Globus pallidus (tissue), 1 donor: ENCODE data around the gene ANO7.

Experiments
- DNase-seq: peaks from one replicate; pipeline ENCODE4 v3.0.0-alpha.2; 2015; ENCODE audit warnings: low spot score

ANO7 gene

DNA sequence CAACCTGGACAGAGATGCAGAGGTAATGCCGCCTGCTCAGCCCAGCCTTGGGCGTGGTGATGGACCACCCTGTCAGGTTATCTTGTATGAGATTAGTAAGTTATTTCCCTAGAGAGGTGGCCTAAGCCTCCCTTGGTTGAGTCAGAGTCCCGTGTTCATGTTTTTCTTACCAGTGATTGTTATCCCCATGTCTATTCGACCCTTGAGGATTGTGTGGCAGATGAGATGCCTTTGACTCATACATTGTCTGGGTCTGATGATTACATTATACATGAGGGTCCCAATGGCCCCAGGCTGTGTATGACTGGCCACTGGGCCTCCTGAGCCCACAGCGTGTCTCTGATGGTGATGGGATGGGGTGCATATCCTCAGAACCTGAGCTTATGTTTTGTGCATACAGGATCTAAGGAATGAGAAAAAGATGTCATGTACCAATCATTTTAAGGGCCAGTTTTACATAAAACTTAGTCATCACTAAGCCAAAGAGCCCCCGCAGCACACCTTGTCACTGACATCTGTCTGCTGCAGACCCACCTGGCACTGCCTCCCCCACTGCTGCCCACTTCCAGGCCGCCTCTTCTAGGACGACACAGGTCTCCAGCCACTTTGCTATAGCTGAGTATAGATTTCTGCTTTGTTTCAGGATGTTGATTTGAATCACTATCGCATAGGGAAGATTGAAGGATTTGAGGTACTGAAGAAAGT lies 30.5 kb upstream of the ANO7 start:
- DNase-seq: no peak

DNA sequence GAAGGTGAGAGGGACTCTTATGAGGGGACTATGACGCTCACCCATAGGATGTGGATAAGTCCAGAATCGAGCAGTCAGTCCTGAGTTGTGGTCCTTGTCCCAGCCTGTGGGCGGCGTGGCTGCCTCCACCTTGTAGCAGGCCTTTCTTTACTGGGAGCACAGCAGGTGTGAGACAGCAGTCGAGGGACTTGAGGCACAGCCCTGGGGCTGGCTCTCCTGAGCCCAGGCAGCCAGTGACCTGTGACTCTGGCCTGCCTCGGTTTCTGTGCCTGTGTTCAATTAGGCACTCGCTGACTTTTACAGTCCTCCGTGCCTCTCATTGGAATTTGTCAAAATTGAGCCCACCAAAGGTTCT lies 30.0 kb upstream of the ANO7 start:
- no peak for DNase-seq

DNA sequence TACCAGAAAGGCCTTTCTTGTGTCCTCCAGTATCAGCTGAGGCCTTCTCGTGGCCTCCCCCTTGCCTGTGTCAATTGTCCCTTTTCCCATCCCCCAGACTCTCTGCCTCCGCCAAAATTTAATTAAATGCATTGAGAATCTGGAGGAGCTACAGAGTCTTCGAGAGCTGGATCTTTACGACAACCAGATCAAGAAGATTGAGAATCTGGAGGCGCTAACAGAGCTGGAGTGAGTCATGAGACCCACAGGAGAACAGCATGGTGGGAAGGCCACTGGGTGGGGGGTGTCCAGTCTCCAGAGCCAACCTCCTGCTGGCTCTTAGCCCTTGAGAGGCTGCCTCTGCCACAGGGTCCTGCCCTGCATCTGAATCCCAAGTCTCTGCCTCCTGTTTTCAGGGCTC lies 29.4 kb upstream of the ANO7 start:
- no peak for DNase-seq

DNA sequence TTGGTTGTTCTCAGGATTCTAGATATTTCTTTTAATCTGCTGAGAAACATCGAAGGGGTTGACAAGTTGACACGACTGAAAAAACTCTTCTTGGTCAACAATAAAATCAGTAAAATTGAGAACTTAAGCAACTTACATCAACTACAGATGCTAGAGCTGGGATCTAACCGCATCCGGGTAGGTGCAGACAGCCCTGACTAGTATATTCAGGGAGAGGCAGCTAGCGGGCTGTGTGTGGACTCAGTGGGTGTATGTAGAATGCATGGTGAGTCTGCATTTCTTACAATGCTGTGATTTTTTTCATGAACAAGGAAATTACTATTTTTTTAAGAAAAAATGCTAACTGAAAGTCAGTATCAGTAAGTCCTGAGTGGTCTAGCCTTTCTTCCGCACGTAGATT lies 28.2 kb upstream of the ANO7 start:
- no peak for DNase-seq

DNA sequence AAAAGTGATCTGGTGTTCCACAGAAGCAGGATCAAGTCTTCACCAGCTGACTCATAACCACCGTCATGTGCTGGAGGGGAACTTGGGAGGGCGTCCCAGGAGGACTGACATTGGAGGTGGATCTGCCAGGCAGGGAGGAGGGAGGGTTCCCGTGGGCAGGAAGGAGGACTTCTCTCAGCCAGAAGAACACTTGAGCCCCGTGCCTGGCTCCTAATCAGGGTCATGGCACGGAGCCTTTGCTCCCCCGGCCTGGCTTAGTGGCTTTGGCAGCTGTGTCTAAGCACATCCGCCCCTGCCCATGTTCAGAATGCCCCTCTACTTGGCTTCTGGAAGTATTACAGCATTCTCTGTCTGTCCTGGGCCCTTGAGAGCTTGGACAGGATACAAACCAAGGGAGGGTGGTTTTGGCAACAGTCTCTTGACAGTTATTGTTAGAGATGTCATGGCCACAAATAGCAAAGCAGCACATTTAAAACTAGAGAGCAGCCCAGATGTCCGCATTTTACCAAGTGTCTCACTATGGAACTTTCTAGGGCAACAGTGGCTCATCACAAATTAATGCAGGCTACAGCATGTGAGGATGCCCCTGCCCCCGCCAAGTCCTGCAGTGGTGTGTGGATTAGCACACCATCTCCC lies 26.7 kb upstream of the ANO7 start:
- DNase-seq: peak; percentile 63

DNA sequence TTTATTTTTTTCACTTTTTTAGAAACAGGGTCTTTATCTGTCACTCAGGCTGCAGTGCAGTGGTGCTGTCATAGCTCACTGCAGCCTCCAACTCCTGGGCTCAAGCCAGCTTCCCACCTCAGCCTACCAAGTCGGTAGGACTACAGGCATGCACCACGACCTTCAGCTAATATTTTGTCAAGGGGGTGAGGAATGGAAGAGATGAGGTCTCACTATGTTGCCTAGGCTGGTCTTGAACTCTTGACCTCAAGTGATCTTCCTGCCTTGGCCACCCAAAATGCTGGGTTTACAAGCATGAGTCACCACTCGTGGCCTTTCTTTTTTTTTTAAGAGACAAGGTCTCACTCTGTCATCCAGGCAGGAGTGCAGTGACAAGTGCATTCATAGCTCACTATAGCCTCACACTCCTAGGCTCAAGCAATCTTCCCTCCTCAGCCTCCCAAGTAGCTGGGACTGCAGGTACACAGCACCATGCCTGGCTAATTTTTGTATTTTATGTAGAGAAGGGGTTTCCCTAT lies 24.8 kb upstream of the ANO7 start:
- DNase-seq: no peak

DNA sequence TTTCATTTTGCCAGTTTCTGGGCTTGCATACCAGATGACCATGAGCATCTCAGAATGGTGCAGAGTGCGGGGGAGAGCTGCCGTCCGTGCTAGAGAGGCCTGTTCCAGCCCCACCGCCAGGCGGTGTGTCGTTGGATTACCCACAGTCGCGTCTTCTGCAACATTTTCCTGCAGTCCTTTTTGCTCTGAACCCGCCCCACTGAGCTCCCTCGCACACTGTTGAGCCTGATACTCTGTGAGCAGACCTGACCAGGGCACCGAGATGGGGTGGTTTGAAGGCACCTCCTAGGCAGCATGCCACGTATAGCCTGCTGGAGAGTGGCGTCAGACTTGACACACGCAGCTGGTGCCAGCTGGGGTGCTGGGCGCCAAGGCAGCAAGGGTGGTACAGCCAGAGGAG lies 20.1 kb upstream of the ANO7 start:
- DNase-seq: no peak

DNA sequence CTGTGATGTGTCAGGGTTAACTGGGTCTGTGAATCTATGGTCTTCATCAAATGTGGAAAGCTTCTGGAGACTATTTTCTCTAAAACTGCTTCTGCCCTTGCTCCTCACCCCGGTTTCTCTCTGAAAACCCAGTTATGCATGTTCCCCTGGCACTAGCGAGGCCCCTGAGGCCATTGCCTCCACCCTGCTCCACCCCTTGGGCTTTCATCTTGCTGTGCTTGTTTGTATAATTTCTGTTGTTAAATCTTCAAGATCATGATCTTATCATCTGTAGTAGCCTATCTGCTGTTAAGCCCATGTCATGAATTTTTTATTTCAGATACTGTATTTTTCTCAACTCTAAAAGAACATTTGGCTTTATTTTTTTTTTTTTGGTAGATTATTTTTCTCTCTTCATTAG lies 14.9 kb upstream of the ANO7 start:
- DNase-seq: no peak

DNA sequence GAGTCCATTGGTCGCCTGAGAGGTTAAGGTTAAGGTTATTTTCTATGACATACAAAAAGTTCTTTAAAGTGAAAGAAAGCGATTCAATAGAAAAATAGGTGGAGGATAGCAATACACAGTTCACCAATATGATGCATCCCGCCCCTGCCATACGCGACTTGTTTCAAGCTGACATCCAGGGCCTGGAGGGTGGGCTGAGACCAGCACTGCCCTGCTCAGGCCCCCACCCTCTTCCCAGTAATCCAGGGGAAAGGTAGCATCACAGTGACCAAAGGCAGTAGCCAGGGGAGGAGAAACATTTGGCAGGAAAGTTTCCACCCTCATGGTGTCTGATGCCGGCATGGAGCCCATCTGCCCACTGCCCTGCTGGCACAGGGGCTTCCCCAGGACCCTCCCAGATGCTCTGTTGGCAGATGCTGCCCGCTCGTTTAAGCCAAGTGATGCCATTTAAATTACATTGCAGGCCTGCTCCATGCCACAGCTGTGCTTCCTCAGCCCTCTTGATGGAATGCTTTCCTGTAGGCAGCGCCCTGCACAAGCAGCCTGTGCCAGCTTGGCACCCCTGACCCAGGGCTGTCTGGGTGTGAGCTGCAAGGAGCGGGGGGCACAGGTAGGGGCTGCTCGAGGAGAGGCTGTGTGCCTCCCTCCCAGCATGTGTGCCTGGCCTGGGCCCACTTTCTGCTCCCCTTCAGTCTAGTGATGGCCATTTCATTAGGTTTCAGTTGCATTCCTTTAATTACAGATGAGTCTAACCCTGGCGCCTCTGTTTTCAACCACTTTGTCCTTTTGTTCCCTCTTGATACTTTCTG lies 10.7 kb upstream of the ANO7 start:
- no peak for DNase-seq

DNA sequence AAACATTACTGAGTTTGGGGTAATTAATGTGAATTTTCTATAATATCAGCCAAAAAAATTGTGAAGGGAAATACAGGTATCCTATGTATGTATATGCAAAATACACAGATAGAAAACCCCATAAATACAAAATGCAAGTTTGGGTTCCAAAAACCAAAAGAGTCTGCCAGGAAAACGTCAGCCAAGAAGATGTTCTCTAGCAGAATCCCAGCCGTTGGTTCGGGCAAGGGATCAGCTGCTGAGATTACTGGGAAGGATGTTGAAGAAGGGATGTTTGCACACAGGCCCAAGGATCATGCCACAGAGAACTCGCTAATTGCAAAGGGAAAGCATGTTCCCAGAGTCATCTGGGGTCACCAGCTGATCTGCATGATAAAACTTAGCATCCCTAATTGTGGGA lies 9.5 kb upstream of the ANO7 start:
- no peak for DNase-seq

DNA sequence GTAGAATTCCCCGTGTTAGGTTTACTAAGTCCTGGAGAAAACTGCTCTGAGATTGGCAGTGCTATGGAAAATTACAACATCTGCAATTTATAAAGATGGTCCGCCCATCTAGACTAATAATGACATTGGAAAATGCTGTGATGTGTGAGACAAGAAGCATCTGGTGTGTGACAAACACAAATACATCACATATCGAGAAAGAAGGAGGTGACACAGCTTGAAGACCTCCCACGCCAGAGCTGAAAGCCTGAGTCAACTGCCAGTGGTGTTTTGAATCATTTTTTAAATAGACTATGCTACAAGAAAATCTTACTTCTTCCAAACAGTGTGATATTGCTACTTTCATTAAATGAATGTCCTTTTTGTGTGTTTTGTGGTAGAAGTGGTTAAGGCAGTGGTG lies 8.6 kb upstream of the ANO7 start:
- DNase-seq: no peak

DNA sequence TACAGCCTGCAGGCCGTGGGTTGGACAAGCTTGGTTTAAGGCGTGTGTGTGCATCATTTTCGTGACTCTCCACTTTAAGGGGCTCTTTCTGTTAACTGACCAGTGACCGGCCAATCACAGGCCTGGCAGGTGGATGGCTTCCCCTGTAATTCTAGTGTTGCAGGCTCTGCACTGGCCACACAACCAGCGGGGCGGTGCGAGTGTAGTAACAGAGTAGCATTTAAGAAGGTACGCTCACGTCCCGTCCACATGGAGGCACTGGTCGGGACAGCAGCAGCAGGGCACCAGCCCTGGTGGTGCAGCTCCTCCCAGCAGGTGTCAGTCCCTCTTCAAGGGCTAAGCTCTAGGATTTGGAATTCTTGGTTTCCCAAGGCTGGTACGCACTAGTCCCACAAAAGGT lies 8.0 kb upstream of the ANO7 start:
- no peak for DNase-seq

DNA sequence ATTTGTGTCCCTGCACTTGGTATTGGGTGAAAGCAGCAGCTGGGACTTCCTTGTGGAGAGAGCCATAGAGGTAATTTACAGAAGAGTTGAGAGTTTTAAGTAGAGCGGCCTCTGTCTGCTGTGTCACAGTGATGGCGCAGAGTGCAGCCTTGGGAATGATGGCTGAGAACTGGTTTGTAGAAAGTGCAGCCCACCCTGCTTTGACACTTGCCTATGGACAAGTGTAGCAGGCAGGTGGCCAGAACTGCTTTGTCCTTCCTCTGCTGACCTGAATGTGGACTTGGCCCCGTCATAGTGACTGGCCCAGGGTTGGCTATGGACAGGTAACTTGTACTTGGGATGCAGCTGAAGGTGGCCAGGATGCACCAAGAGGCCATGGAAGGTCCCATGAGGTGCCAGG lies 6.4 kb upstream of the ANO7 start:
- no peak for DNase-seq

DNA sequence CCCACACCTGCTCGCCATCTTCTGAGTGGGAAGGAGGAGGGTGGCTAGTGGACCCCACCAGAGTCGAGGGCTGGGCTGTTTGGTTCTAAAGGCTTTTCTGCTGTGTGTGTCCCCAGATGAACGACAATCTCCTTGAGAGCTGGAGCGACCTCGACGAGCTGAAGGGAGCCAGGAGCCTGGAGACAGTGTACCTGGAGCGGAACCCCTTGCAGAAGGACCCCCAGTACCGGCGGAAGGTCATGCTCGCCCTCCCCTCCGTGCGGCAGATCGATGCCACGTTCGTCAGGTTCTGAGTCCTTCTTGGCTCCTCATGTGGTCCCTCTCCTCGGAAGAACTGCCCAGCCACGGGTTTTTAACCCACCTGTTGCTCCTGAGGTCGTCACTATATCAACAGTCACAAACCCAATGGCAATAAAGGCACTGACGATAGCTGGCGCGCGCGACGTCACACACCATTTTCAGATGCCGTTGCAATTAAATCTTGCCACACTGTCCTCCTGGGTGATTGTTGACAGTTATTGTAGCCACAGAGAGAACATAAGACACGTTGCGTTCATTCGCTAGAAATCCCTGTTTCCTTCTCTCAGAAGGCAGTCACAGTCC lies 5.8 kb upstream of the ANO7 start:
- no peak for DNase-seq

DNA sequence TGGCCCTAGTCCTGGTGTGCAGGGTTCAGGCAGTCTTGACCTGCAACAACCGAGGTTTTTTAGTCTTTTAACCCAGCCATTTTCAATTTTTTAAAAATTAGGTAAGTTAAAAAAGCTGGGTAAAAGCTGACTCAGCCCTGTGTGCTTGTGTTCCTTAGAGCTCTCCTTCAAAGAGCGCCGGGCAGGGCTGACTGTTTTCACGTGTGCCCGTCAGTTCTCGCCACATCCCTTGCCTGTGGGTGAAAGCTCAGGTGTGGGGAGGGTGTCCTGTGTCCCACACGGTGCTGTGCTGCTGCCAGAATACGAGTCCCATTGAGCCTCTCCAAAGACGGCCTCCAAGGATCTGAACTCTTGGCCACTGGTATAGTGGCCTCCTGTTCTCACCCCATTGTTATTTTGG lies 5.3 kb upstream of the ANO7 start:
- DNase-seq: no peak

DNA sequence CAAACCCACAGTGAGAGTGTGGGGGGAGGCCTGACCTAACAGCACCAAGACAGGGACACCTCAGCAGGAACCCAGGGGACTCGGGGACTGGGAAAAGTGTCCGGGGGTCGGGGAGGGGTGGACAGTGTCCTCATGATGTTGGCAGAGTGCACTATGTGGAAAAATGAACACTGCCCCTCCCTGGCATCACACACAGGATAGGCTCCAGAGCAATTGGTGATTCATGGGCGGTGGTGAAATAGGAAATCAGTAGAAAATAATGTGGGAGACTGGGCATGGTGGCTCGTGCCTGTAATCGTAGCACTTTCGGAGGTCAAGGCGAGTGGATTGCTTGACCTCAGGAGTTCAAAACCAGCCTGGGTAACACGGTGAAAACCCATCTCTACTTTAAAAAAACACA lies 3.6 kb upstream of the ANO7 start:
- no peak for DNase-seq

DNA sequence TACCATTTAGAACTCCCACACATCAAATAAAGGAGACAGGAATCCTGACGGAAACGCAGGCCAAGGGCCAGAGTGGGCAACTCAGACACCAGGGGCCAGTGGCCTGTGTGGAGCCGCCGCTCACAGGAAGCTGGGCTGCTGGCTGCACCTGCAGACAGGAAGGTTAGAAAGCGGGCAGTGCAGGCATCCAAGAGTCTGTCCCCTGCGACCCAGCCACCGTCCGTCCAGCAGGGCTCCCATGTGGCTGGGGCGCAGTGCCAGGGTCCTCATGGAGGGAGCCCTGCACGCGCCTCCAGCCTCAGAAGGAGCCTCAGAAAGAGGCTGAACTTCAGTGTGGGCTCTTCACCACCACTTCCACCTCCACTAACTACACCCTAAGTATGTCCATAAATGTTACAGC lies 2.5 kb upstream of the ANO7 start:
- no peak for DNase-seq

DNA sequence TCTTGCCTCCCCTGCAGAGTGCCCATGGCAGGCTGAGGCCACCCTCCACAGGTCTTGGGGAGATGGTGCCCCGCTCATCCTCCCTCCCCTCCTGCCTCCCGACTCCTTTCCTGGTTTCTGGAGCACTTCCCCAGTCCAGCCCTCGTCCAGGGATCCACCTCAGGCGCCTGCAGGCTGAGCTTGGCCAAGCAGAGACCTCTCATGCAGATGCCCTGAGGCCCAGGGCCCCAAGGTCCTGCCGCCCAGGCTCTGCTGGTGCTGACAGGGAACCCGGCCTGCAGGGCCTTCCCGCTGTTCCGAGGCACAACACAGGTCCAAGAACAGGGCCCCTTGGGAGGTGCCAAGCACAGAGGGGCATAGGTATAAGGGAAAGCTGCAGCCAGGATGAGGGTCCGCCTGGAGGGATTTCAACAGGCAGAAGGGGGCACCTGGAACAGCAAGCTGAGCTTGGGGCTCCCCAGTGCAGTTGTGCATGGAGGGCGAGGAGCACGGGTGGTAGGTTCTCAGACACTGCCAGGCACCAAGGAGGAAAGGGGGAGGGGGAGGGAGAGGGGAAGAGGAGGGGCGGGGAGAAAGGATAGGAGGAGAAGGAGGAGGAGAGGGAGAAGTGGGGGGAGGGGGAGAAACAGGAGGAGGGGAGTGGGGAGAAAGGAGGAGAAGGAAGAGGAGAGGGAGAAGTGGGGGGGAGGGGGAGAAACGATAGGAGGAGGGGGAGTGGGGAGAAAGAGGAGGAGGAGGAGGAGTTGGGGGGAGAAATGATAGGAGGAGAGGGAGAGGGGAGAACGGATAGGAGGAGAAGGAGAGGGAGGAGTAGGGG lies 1.2 kb upstream of the ANO7 start:
- no peak for DNase-seq

DNA sequence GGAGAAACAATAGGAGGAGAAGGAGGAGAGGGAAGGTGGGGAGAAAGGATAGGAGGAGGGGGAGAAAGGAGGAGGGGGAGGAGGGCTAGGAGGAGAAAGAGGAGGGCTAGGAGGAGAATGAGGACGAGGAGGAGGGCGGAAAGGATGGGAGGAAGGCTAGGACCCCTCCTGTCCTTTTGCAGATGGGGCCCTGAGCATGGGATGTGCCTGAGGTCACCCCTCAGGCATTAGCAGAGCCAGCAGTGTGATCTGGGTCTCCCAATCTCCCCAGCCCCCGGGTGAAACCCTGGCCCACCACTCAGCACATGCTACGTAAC lies 601 bp upstream of the ANO7 start:
- DNase-seq: no peak

DNA sequence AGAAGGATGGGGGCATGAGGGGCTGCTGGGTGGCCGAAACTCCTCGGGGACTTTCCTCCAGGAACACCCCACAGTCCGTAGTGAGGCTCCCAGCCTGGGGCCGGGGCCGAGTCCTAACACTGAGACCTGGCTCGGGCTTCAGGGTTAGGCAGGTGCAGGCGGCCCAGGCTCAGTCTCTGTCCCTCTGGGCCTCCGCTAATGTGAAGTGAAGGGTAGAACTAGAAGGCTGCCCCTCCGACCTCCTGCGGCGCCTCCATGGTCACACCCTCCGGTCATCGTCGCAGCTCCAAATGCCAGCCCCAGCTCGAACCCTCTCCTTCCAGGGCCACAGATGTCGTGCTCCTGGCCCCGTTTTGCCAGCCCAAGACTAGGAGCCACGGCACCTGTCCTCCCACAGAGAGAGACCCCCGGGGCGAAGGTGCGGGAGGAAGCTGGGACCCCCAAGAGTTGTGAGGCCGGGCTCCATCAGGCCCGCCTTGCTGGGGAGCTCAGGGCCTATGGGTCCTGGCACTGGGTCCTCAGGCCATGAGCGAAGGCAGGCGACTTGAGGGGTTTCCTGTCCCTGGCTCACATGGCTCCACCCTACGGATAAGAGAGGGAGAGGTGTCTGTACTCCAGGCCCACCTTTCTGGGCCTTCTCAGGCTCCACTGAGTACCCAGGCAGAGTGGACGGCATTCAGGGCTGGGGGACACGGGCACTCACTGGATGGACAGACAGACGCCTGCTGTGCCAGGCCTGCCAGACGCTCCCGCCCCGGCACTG lies 797 bp downstream of the ANO7 start:
- DNase-seq: no peak

DNA sequence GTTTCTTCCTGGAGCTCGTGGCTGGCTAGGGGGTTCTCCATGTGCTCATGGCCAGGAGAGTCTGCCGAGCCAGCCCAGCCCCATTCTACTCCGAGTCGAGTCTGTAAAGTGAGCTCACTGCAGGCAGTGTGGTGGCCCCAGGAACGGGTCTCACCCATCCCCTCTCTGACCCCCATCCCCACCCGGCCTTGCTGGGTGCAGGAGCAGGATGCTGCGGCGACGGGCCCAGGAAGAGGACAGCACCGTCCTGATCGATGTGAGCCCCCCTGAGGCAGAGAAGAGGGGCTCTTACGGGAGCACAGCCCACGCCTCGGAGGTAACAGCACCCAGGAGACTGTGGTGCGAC lies 1.4 kb downstream of the ANO7 start:
- no peak for DNase-seq
